Activated CD8-positive, alpha-beta T cell treated with anti-CD3 and anti-CD28 coated beads for 36 hours (primary cell): Measurements from ENCODE around the gene TRABD2A. TPM values are rescaled to one million over a fixed set of nuclear protein-coding genes. Genes with fewer than 3 reads are reported as not detected.
A peak's percentile ranks its signal among the peaks of the same experiment; 100 is the strongest.

ENCODE experiments used
- ATAC-seq: fragments of 200-7000 bp; cut with Tn5 transposase; one replicate; pipeline ENCODE4 v1.10.0; 2021; ENCODE audit warnings: mild to moderate bottlenecking, moderate library complexity
- CTCF ChIA-PET: fragments of 350-600 bp; sonication (Branson Sonifier 250); formaldehyde crosslinking; loops from one replicate; lab custom pipeline; 2021; ENCODE audit warnings: antibody characterized with exemption; lab: Charles Lee
- POLR2A ChIA-PET: fragments of 350-600 bp; sonication (Branson Sonifier 250); formaldehyde crosslinking; loops from one replicate; lab custom pipeline; 2021; ENCODE audit warnings: antibody characterized with exemption; lab: Charles Lee
- DNase-seq: peaks from one replicate; pipeline ENCODE4 v3.0.0-alpha.2; 2020
- H3K27ac Mint-ChIP-seq: one replicate; pipeline ENCODE4 v1.8.0; 2021; ENCODE audit warnings: mild to moderate bottlenecking, mixed read lengths
- H3K27me3 Mint-ChIP-seq: one replicate; pipeline ENCODE4 v1.8.0; 2021; ENCODE audit warnings: mixed read lengths
- H3K36me3 Mint-ChIP-seq: one replicate; pipeline ENCODE4 v1.8.0; 2021; ENCODE audit warnings: low read depth, mixed read lengths
- H3K4me1 Mint-ChIP-seq: one replicate; pipeline ENCODE4 v1.8.0; 2021; ENCODE audit warnings: low read depth, mixed read lengths
- H3K4me3 Mint-ChIP-seq: one replicate; pipeline ENCODE4 v1.8.0; 2021; ENCODE audit warnings: mild to moderate bottlenecking, moderate library complexity, mixed read lengths
- H3K9me3 Mint-ChIP-seq: one replicate; pipeline ENCODE4 v1.8.0; 2021; ENCODE audit warnings: mixed read lengths
- intact Hi-C: fragments of 100-400 bp; cut with micrococcal nuclease; formaldehyde crosslinking; loops from one replicate; pipeline ENCODE4 v1.10.0; 2022
- total RNA-seq, 2 experiments: library from RNA; stranded (reverse); gene quantifications; one replicate each; pipeline ENCODE4 v1.2.3, GENCODE V29; 2021
- TF ChIP-seq, protein P1 (sequence below): fragments of 200-600 bp; IDR thresholded peaks from one replicate; pipeline ENCODE4 v1.8.0; 2022; ENCODE audit warnings: antibody characterized with exemption, mild to moderate bottlenecking

TRABD2A gene, protein sequence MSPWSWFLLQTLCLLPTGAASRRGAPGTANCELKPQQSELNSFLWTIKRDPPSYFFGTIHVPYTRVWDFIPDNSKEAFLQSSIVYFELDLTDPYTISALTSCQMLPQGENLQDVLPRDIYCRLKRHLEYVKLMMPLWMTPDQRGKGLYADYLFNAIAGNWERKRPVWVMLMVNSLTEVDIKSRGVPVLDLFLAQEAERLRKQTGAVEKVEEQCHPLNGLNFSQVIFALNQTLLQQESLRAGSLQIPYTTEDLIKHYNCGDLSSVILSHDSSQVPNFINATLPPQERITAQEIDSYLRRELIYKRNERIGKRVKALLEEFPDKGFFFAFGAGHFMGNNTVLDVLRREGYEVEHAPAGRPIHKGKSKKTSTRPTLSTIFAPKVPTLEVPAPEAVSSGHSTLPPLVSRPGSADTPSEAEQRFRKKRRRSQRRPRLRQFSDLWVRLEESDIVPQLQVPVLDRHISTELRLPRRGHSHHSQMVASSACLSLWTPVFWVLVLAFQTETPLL
- 10 to 100 TPM; 56.3 to 56.4 TPM for total RNA-seq

DNA sequence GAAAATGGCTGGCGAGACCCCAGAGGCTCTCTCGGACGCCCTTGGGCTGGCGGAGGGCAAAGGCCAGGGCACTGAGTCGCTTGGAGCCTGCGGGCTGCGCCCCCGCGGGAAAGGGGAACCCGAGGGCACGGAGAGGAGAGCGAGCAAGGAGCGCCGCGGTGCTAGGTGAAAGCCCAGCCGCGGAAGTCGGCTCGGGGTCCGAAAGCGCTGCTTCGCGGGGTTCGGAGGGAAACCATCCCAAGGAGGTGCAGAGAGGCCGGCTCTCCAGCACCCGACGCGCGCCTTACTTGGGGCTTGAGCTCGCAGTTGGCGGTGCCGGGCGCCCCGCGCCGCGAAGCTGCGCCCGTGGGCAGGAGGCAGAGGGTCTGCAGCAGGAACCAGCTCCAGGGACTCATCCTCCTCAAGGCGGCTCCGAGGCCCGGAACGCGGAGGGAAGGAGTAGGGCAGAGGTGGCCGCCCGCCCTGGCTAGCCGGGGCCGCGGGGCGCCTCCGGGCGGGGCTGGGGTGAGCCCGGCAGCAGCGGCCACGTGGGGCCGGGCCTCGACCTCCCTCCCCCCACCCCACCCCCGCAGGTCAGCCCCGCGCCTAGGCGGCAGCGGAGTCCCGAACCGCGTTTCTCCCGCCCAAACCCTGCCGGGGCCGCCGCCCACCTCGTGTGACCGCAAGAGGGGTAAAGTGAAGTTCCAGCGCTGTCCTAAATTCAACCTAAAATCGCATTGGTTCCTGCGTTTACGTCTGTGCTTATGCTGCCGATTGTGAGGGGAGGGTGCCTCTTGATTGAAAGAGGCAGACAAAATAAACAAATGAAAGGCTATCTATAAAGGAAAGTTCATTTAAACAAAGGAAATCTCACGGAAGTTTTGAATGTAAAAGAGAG lies at the start of gene TRABD2A:
TSS of gene TRABD2A (minus strand) at position 440 of the 877 bp plus-strand sequence. CDS start at position 395, 45 bp downstream.
- peak within 1 kb of the TSS; percentile 94 for H3K27ac Mint-ChIP-seq
- TF ChIP-seq, protein P1, sequence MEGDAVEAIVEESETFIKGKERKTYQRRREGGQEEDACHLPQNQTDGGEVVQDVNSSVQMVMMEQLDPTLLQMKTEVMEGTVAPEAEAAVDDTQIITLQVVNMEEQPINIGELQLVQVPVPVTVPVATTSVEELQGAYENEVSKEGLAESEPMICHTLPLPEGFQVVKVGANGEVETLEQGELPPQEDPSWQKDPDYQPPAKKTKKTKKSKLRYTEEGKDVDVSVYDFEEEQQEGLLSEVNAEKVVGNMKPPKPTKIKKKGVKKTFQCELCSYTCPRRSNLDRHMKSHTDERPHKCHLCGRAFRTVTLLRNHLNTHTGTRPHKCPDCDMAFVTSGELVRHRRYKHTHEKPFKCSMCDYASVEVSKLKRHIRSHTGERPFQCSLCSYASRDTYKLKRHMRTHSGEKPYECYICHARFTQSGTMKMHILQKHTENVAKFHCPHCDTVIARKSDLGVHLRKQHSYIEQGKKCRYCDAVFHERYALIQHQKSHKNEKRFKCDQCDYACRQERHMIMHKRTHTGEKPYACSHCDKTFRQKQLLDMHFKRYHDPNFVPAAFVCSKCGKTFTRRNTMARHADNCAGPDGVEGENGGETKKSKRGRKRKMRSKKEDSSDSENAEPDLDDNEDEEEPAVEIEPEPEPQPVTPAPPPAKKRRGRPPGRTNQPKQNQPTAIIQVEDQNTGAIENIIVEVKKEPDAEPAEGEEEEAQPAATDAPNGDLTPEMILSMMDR, result no peak
- intact Hi-C loops, result loop anchor here (2.0 to 5.0 kb wide), 2 partner anchors 34 to 386 kb away; no protein-coding TSS in a partner anchor
- peaks cover 60% of the 10 kb centered on the region for H3K4me1 Mint-ChIP-seq
- H3K9me3 Mint-ChIP-seq, result no peaks in the 10 kb centered on the region
- CTCF ChIA-PET, result interaction anchor here (1.0 to 5.5 kb wide), 14 partner anchors 9 to 397 kb away, joined by 3 to 84 read pairs (median 5); no protein-coding TSS in a partner anchor
- DNase-seq (peak; percentile 86), ATAC-seq (peak; percentile 45)
- peak within 1 kb of the TSS; percentile 96 for H3K4me3 Mint-ChIP-seq
- peaks cover 28% of the 10 kb centered on the region for H3K36me3 Mint-ChIP-seq
- H3K27me3 Mint-ChIP-seq, result no peaks in the 10 kb centered on the region
- POLR2A ChIA-PET, result interaction anchor here (0.5 to 4.2 kb wide), 22 partner anchors 8 to 879 kb away, joined by 3 to 56 read pairs (median 5); partner anchors contain the start of gene TMSB10

DNA sequence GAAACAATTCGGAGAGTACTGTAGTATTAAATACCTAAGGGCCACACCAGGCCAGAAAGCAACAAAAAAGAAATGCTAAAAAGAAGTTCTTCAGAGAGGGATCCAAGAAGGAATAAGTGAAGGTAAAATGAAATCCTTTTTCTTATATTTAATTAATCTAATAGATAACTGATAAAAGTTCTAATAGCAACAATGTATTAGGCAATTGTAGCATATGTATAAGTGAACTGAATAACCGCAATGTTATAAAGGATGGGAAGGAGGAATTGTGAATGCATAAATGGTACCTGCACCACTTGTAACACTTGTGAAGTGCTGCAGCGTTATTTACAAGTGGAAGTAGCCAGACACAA lies 46.4 kb upstream of the TRABD2A start:
- intact Hi-C loops, result loop anchor here (1.0 to 2.0 kb wide), 3 partner anchors 11 to 432 kb away; no protein-coding TSS in a partner anchor
- H3K9me3 Mint-ChIP-seq, result no peaks in the 10 kb centered on the region
- ChIA-PET CTCF (interaction anchor here (0.9 to 2.8 kb wide), 9 partner anchors 19 to 120 kb away, joined by 4 to 60 read pairs (median 5); no protein-coding TSS in a partner anchor), POLR2A (interaction anchor here (1.2 to 2.0 kb wide), 3 partner anchors 12 to 467 kb away, joined by 3 to 21 read pairs (median 6); no protein-coding TSS in a partner anchor)
- peak overlapping the region; percentile 84 for H3K27ac Mint-ChIP-seq
- H3K4me1 Mint-ChIP-seq, result peaks cover 44% of the 10 kb centered on the region
- DNase-seq (no peak), ATAC-seq (no peak)
- H3K4me3 Mint-ChIP-seq, result peak overlapping the region; percentile 91
- H3K27me3 Mint-ChIP-seq, result no peaks in the 10 kb centered on the region
- TF ChIP-seq, protein P1, result no peak
- peaks cover 11% of the 10 kb centered on the region for H3K36me3 Mint-ChIP-seq

DNA sequence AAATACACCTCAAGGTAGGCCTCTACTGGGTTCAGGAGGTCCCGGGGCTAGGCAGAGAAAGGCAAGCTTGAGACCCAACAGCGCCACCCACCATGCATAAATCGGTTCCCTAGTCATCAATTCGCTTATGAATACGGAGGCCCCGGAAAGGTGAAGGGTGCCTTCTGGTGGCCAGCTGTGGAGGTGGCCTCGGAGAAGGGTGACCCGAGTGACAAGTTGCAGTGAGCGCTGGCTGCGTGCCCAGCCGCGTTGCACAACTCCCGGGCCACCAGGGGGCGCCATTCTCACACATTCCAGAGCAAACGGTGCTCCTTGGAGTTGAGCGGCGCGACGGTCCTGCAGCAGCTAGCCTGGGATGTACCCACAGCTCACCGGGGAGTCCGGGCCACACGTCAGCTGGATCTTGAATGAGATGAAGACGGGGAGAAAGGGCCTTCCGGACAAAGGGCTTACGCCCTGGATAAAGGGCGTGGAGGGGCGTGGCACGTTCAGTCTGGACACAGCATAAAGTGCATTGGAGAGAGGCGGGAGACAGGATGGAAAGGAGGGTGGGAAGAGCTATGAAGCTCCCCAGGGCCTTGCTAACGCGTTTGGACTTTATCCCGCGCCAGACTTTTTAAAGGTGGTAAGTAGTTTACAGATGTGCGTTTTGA lies 45.0 kb upstream of the TRABD2A start:
- Mint-ChIP-seq H3K27me3 (no peaks in the 10 kb centered on the region), H3K4me1 (peaks cover 37% of the 10 kb centered on the region), H3K4me3 (peak overlapping the region; percentile 91), H3K9me3 (no peaks in the 10 kb centered on the region), H3K36me3 (peaks cover 5% of the 10 kb centered on the region), H3K27ac (peak overlapping the region; percentile 84)
- TF ChIP-seq, protein P1, result peak; percentile 99
- ChIA-PET CTCF (interaction anchor here (0.6 to 3.1 kb wide), 99 partner anchors 8 to 467 kb away, joined by 3 to 88 read pairs (median 5); partner anchors contain the start of genes KCMF1, SUCLG1, TMSB10 and TRABD2A), POLR2A (interaction anchor here (0.8 to 10.8 kb wide), 25 partner anchors 10 to 432 kb away, joined by 3 to 170 read pairs (median 5); partner anchors contain the start of genes TMSB10 and TRABD2A)
- DNase-seq (peak; percentile 100), ATAC-seq (peak; percentile 81)
- intact Hi-C loops, result loop anchor here (1.0 to 2.0 kb wide), 5 partner anchors 17 to 431 kb away; no protein-coding TSS in a partner anchor

DNA sequence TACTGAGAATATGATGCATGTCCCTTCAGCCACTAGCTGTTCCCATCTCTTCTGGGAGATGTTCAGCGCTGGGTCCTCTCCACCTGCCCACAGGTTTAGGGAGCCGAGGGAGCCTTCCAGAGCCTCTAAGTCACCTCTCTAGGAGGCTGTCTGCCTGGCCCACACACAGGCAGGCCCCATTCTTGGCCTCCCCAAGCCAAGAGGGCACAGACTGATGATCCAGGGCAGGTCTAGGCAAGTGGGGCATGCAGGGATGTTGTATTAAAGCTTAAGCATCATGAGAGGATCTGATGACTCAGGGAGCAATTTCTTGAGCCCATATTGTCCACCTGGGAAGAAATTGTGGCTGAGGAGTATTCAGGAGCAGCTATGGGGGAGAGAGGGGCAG lies 44.4 kb upstream of the TRABD2A start:
- H3K27ac Mint-ChIP-seq, result peak overlapping the region; percentile 84
- POLR2A ChIA-PET, result interaction anchor here (0.8 to 10.8 kb wide), 22 partner anchors 10 to 432 kb away, joined by 3 to 170 read pairs (median 5); partner anchors contain the start of genes TMSB10 and TRABD2A
- TF ChIP-seq, protein P1, result no peak
- CTCF ChIA-PET, result interaction anchor here (0.7 to 3.1 kb wide), 86 partner anchors 8 to 467 kb away, joined by 3 to 88 read pairs (median 6); partner anchors contain the start of genes KCMF1, SUCLG1, TMSB10 and TRABD2A
- peak overlapping the region; percentile 91 for H3K4me3 Mint-ChIP-seq
- peaks cover 5% of the 10 kb centered on the region for H3K36me3 Mint-ChIP-seq
- H3K27me3 Mint-ChIP-seq, result no peaks in the 10 kb centered on the region
- H3K9me3 Mint-ChIP-seq, result no peaks in the 10 kb centered on the region
- H3K4me1 Mint-ChIP-seq, result peaks cover 40% of the 10 kb centered on the region
- intact Hi-C loops, result loop anchor here (2.0 kb wide), 2 partner anchors 17 to 43 kb away; no protein-coding TSS in a partner anchor
- DNase-seq, result no peak
- peak; percentile 11 for ATAC-seq
